Astrocyte (in vitro differentiated cells and primary cell): ENCODE measurements around the gene C11orf58. TPM values are rescaled to one million over a fixed set of nuclear protein-coding genes. Genes with fewer than 3 reads are reported as not detected.

Experiments
- DNase-seq: peaks from one replicate; pipeline ENCODE4 v3.0.0-alpha.2; 2010; ENCODE audit warnings: low read depth
- FAIRE-seq: peaks from 2 replicates; lab custom pipeline; 2011; peaks lifted over from hg19 to GRCh38; lab: Jason Lieb, UNC
- H2AFZ ChIP-seq: 2 replicates; pipeline ENCODE4 v1.6.0; 2012; ENCODE audit warnings: low read depth, low read length, inconsistent platforms
- H3K27ac ChIP-seq: 2 replicates; pipeline ENCODE4 v1.5.1; 2011; ENCODE audit warnings: low read depth, low read length, inconsistent platforms
- H3K27me3 ChIP-seq: 2 replicates; pipeline ENCODE4 v1.6.0; 2011; ENCODE audit warnings: low read length, inconsistent platforms; ENCODE audit not compliant: insufficient read depth
- H3K36me3 ChIP-seq: 2 replicates; pipeline ENCODE4 v1.5.1; 2011; ENCODE audit warnings: low read length, inconsistent platforms; ENCODE audit not compliant: insufficient read depth
- H3K4me1 ChIP-seq: 2 replicates; pipeline ENCODE4 v1.5.1; 2011; ENCODE audit warnings: low read length, inconsistent platforms; ENCODE audit not compliant: insufficient read depth
- H3K4me2 ChIP-seq: 2 replicates; pipeline ENCODE4 v1.6.0; 2012; ENCODE audit warnings: low read length, inconsistent platforms
- H3K4me3 ChIP-seq: 2 replicates; pipeline ENCODE4 v1.5.1; 2011; ENCODE audit warnings: low read depth, mild to moderate bottlenecking, low read length, inconsistent platforms; ENCODE audit not compliant: insufficient read depth
- H3K79me2 ChIP-seq: 2 replicates; pipeline ENCODE4 v1.6.0; 2012; ENCODE audit warnings: mild to moderate bottlenecking, low read length, inconsistent platforms; ENCODE audit not compliant: insufficient read depth
- H3K9ac ChIP-seq: 2 replicates; pipeline ENCODE4 v1.6.0; 2012; ENCODE audit warnings: mild to moderate bottlenecking, low read length, inconsistent platforms
- H3K9me3 ChIP-seq: 2 replicates; pipeline ENCODE4 v1.5.1; 2012; ENCODE audit warnings: low read depth, mild to moderate bottlenecking, low read length, inconsistent platforms; ENCODE audit not compliant: insufficient read depth
- H4K20me1 ChIP-seq: 2 replicates; pipeline ENCODE4 v1.6.0; 2012; ENCODE audit warnings: low read length, inconsistent platforms; ENCODE audit not compliant: insufficient read depth
- H3K27ac Mint-ChIP-seq: one replicate; pipeline ENCODE4 v1.8.0; 2021; ENCODE audit warnings: mild to moderate bottlenecking, mixed read lengths; ENCODE audit not compliant: unreplicated experiment
- H3K27me3 Mint-ChIP-seq: one replicate; pipeline ENCODE4 v1.8.0; 2021; ENCODE audit warnings: low read depth, mixed read lengths; ENCODE audit not compliant: unreplicated experiment
- H3K36me3 Mint-ChIP-seq: one replicate; pipeline ENCODE4 v1.8.0; 2021; ENCODE audit warnings: low read depth, mixed read lengths; ENCODE audit not compliant: unreplicated experiment
- H3K4me1 Mint-ChIP-seq: one replicate; pipeline ENCODE4 v1.8.0; 2021; ENCODE audit warnings: low read depth, mixed read lengths; ENCODE audit not compliant: unreplicated experiment
- H3K4me3 Mint-ChIP-seq: one replicate; pipeline ENCODE4 v1.8.0; 2021; ENCODE audit warnings: mild to moderate bottlenecking, moderate library complexity, mixed read lengths; ENCODE audit not compliant: unreplicated experiment
- H3K9me3 Mint-ChIP-seq: one replicate; pipeline ENCODE4 v1.8.0; 2021; ENCODE audit warnings: mild to moderate bottlenecking, mixed read lengths; ENCODE audit not compliant: unreplicated experiment
- CTCF ChIP-seq: IDR thresholded peaks from 2 replicates; pipeline ENCODE4 v1.5.1; 2011; ENCODE audit warnings: low read depth, mild to moderate bottlenecking, inconsistent platforms, low read length, moderate library complexity; ENCODE audit not compliant: insufficient read depth
- EZH2 ChIP-seq: IDR thresholded peaks from 2 replicates; pipeline ENCODE4 v1.6.1; 2012; ENCODE audit warnings: mild to moderate bottlenecking, low read length, inconsistent platforms; ENCODE audit not compliant: insufficient read depth
- total RNA-seq: library from RNA; stranded (reverse); gene quantifications from 2 replicates; pipeline ENCODE4 v1.2.1, GENCODE V29; 2021

C11orf58 gene
- total RNA-seq, 1 donor from 2014 or later, result 159 TPM

GRCh38 chr11:16769386-16769785 lies 30.9 kb downstream of the C11orf58 start:
- no peaks in the 10 kb centered on the region for H4K20me1 ChIP-seq
- Mint-ChIP-seq H3K36me3 (peaks cover 1% of the 10 kb centered on the region), H3K27me3 (peaks cover 6% of the 10 kb centered on the region), H3K9me3 (no peaks in the 10 kb centered on the region), H3K27ac (no peak overlapping the region), H3K4me1 (no peaks in the 10 kb centered on the region), H3K4me3 (no peak overlapping the region)
- H3K36me3 ChIP-seq, result no peaks in the 10 kb centered on the region
- H3K4me1 ChIP-seq, result no peaks in the 10 kb centered on the region
- FAIRE-seq (no peak), DNase-seq (no peak)
- H2AFZ ChIP-seq, result no peak overlapping the region
- H3K9me3 ChIP-seq, result no peaks in the 10 kb centered on the region
- TF ChIP-seq CTCF (no peak), EZH2 (no peak)
- no peak overlapping the region for H3K4me3 ChIP-seq
- H3K27ac ChIP-seq, result no peak overlapping the region
- no peaks in the 10 kb centered on the region for H3K79me2 ChIP-seq
- no peak overlapping the region for H3K9ac ChIP-seq
- H3K4me2 ChIP-seq, result no peak overlapping the region
- H3K27me3 ChIP-seq, result peaks cover 10% of the 10 kb centered on the region

GRCh38 chr11:16770016-16770415 lies 31.6 kb downstream of the C11orf58 start:
- no peaks in the 10 kb centered on the region for H3K4me1 ChIP-seq
- FAIRE-seq, result no peak

More at GRCh38 chr11:16770016-16770415, 31.6 kb downstream of the C11orf58 start:
- H3K9me3 Mint-ChIP-seq, result peaks cover 3% of the 10 kb centered on the region
- H3K36me3 ChIP-seq, result no peaks in the 10 kb centered on the region
- no peaks in the 10 kb centered on the region for H3K9me3 ChIP-seq
- H3K27me3 ChIP-seq, result peaks cover 10% of the 10 kb centered on the region
- H3K4me3 ChIP-seq, result no peak overlapping the region
- no peak overlapping the region for H2AFZ ChIP-seq
- no peak overlapping the region for H3K4me2 ChIP-seq
- H3K27ac ChIP-seq, result no peak overlapping the region
- peaks cover 6% of the 10 kb centered on the region for H3K27me3 Mint-ChIP-seq
- H3K27ac Mint-ChIP-seq, result no peak overlapping the region
- TF ChIP-seq EZH2 (no peak), CTCF (no peak)
- no peak for DNase-seq
- H3K4me3 Mint-ChIP-seq, result no peak overlapping the region
- no peaks in the 10 kb centered on the region for H3K79me2 ChIP-seq
- H4K20me1 ChIP-seq, result no peaks in the 10 kb centered on the region
- no peaks in the 10 kb centered on the region for H3K4me1 Mint-ChIP-seq
- peaks cover 1% of the 10 kb centered on the region for H3K36me3 Mint-ChIP-seq
- H3K9ac ChIP-seq, result no peak overlapping the region
